AG09309 (cell line): ENCODE results near the gene NDUFAB1.

ENCODE experiments used
- DNase-seq: peaks from one replicate; pipeline ENCODE4 v3.0.0-alpha.2; 2010; ENCODE audit warnings: low read depth
- H3K4me3 ChIP-seq: 2 replicates; pipeline ENCODE4 v1.5.1; 2011; ENCODE audit warnings: mild to moderate bottlenecking, low read depth, low read length, moderate library complexity; ENCODE audit not compliant: control insufficient read depth
- TF ChIP-seq, protein P1 (sequence below): IDR thresholded peaks from 2 replicates; pipeline ENCODE4 v1.5.1; 2011; ENCODE audit warnings: mild to moderate bottlenecking, low read depth, low read length, inconsistent platforms; ENCODE audit not compliant: insufficient read depth, control insufficient read depth; ENCODE audit errors: missing control alignments

NDUFAB1 gene

DNA sequence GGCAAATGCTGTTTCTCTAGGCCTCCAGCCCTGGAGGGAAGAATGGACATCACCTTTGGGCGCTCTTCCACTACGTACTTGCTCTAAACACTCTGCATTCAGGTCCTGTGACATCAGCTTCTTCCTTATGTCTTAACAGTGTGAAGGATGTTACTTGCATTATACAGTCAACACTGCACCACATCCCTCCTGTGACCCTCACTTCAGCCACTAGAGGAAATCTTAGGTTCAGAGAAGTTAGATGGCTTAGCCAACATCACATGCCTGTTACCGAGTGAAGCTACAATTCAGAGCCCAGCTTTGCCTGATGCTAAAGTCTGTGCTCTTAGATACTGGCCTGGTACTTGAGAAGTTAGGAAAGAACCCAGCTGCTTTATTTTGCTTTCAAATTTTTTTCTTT is 20.3 kb downstream of the NDUFAB1 start:
- DNase-seq = no peak
- H3K4me3 ChIP-seq = no peak overlapping the region
- TF ChIP-seq, protein P1, sequence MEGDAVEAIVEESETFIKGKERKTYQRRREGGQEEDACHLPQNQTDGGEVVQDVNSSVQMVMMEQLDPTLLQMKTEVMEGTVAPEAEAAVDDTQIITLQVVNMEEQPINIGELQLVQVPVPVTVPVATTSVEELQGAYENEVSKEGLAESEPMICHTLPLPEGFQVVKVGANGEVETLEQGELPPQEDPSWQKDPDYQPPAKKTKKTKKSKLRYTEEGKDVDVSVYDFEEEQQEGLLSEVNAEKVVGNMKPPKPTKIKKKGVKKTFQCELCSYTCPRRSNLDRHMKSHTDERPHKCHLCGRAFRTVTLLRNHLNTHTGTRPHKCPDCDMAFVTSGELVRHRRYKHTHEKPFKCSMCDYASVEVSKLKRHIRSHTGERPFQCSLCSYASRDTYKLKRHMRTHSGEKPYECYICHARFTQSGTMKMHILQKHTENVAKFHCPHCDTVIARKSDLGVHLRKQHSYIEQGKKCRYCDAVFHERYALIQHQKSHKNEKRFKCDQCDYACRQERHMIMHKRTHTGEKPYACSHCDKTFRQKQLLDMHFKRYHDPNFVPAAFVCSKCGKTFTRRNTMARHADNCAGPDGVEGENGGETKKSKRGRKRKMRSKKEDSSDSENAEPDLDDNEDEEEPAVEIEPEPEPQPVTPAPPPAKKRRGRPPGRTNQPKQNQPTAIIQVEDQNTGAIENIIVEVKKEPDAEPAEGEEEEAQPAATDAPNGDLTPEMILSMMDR = no peak

DNA sequence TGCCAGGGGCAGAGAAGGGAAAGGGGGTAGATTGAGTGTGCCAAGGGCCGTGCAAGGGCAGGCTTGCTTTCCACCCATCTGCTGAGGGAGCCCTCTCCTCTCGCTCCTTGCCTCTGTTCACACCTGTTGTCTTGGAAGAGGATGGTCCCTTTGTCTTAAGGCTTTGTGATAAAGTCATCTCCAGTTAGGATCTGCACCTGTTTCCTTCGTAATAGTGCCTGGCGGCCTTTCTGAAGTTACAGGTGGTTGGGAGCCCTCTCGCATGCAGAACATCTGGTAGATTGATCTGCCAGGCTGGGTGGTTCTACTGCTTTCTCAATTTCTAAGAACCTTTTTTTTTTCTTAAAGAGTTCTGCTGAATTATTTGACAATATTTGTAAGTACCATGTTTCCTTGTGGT is 22.3 kb downstream of the NDUFAB1 start:
- TF ChIP-seq, protein P1 = no peak
- no peak overlapping the region for H3K4me3 ChIP-seq
- no peak for DNase-seq

DNA sequence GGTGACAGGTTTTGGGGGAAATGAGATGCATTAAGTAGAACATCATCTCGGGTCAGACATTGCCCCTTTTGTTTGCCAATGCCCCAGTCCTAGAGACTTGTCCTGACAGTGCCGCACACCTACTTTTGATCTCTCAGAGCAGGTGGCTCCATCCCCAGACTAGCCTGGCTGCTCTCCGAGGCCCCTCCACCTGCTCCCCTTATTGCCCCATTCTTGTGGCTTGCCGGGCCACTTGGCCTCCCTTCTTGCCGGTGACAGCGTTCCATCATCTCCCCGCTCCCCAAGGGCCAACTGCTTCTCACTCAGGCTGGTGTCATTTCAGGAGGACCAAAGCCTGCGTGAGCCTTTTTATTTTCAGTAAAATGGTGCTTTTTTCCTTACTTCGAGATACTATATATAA is 23.7 kb downstream of the NDUFAB1 start:
- no peak overlapping the region for H3K4me3 ChIP-seq
- no peak for DNase-seq
- TF ChIP-seq, protein P1 = no peak

DNA sequence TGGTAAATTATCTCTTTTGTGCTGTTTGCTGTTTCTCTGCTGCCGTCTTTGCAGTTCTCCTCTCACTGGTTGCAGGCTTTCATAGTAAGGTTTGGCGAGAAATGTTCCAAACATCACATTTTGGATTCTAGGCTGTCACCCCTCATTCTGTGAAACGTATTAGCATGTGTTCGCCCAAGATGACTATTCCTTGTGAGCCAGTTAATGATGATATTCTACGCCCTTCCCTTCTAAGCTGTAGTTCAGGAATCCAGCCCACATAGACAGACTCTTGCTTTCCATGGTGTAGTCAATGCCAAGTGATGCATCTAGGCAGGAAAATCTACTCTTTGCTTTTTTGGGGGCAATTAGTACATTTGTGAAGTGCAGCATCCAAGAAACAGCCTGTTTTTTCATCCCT is 24.2 kb downstream of the NDUFAB1 start:
- no peak for DNase-seq
- TF ChIP-seq, protein P1 = no peak
- H3K4me3 ChIP-seq = no peak overlapping the region

DNA sequence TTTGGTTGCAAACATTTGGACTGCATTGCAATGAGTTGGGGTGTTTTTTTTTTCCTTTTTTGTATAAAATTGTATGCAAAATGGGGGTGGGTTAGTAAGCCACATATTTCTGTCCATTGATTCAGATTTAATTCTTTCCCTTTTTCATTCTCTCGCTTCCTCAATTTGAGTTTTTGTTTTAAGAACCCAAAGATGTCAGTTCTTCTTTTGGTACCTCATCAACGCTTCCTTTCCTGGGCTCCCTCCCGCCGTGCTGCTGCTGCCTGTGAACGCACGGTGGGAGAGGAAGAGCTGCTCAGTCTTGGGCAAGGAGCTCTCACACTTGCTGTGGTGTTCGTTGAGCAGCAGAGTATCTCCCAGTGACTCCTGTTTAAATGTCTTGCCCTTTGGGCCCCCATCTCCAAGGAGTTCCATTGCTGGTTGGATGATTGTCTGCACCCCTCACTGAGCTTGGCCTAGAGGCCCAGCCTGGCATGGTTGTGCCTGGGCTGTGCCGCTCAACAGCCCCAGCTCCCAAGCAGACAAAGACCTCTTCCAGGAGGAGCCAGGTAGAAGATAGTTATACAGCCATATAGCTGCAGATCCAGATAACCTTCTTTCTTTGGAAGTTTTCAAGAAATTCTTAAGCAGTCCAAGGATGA is 25.0 kb downstream of the NDUFAB1 start:
- TF ChIP-seq, protein P1 = no peak
- no peak overlapping the region for H3K4me3 ChIP-seq
- DNase-seq = no peak

DNA sequence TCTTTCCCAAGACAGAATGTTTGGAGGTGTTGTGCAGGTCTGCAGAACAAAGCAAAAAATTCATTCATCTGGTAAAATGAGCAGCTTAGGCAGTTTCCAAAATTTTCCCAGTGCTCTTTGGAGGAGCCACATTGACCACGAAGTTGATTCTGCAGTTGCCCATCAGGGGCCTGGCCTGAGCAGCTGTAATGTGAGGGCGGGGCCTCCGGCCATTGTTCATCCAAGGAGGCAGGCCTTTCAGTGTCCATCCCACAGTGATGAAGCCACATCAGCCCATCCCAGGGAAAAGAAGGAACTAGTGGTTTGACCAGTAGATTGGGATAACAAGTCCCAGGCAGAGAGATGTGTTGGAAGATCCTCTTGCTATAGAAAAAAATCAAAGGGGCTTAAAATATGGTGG is 28.5 kb downstream of the NDUFAB1 start:
- no peak overlapping the region for H3K4me3 ChIP-seq
- TF ChIP-seq, protein P1 = no peak

More for the DNA sequence above, 28.5 kb downstream of the NDUFAB1 start:
- DNase-seq = no peak
